SU-DHL-6 (cell line): ENCODE measurements around the gene ZNF850.
"Not testable (repeated sequence)": the region's sequence is repeated elsewhere in the genome, so short reads cannot be mapped to it uniquely, and the experiment has no call there.

ENCODE experiments used
- H2AFZ ChIP-seq: fragments of 200-600 bp; sonication (generic); 2 replicates; pipeline ENCODE4 v1.6.1; 2014; ENCODE audit warnings: low read depth, mild to moderate bottlenecking, moderate library complexity, mixed read lengths, antibody characterized with exemption, low read length; ENCODE audit not compliant: severe bottlenecking
- H3F3A ChIP-seq: fragments of 200-600 bp; shearing (Covaris generic); 2 replicates; pipeline ENCODE4 v1.6.0; 2016; ENCODE audit warnings: antibody characterized with exemption, mild to moderate bottlenecking; ENCODE audit not compliant: insufficient read depth
- H3K27ac ChIP-seq: fragments of 200-600 bp; sonication (generic); 2 replicates; pipeline ENCODE4 v1.5.1; 2016; ENCODE audit warnings: low read depth, mild to moderate bottlenecking, low read length, moderate library complexity, mixed read lengths
- H3K27me3 ChIP-seq: fragments of 200-600 bp; sonication (generic), shearing (Covaris generic); 2 replicates; pipeline ENCODE4 v1.6.0; 2014; ENCODE audit warnings: mild to moderate bottlenecking, low read length
- H3K36me3 ChIP-seq: fragments of 200-600 bp; sonication (generic); 2 replicates; pipeline ENCODE4 v1.6.1; 2014; ENCODE audit warnings: mild to moderate bottlenecking, low read length, mixed read lengths
- H3K4me2 ChIP-seq: fragments of 300-600, 200-600 bp; shearing (Covaris generic), sonication (generic); 2 replicates; pipeline ENCODE4 v1.6.0; 2014; ENCODE audit warnings: low read length, low read depth, mild to moderate bottlenecking; ENCODE audit not compliant: poor library complexity, severe bottlenecking
- H3K4me3 ChIP-seq: fragments of 200-600 bp; sonication (generic); 2 replicates; pipeline ENCODE4 v1.5.1; 2014; ENCODE audit warnings: antibody characterized with exemption, low read length, mild to moderate bottlenecking, mixed read lengths; ENCODE audit not compliant: insufficient read depth, poor library complexity, severe bottlenecking
- H3K79me2 ChIP-seq: fragments of 200-600 bp; sonication (generic); 2 replicates; pipeline ENCODE4 v1.6.1; 2014; ENCODE audit warnings: mild to moderate bottlenecking, low read length, moderate library complexity; ENCODE audit not compliant: insufficient read depth
- H3K9ac ChIP-seq: fragments of 200-600 bp; sonication (generic); 2 replicates; pipeline ENCODE4 v1.7.0; 2014; ENCODE audit warnings: mild to moderate bottlenecking, low read length
- H3K9me2 ChIP-seq: fragments of 200-600 bp; sonication (generic); replicated peaks from 2 replicates; pipeline ENCODE4 v1.6.1; 2014; ENCODE audit warnings: low read length; ENCODE audit not compliant: insufficient read depth
- H3K9me3 ChIP-seq: fragments of 200-600 bp; sonication (generic); 2 replicates; pipeline ENCODE4 v1.6.1; 2014; ENCODE audit warnings: low read length, mixed read lengths; ENCODE audit not compliant: insufficient read depth
- H4K20me1 ChIP-seq: fragments of 200-600 bp; sonication (generic); 2 replicates; pipeline ENCODE4 v1.6.1; 2014; ENCODE audit warnings: low read depth, mild to moderate bottlenecking, antibody characterized with exemption, low read length, moderate library complexity, mixed read lengths
- EZH2phosphoT487 ChIP-seq: fragments of 200-600 bp; sonication (generic), shearing (Covaris generic); conservative IDR thresholded peaks from 2 replicates; pipeline ENCODE4 v1.6.1; 2018; ENCODE audit warnings: mild to moderate bottlenecking, antibody characterized with exemption, low read length, moderate library complexity, mixed read lengths
- TF ChIP-seq, protein P1 (sequence below): fragments of 200-600 bp; sonication (generic); IDR thresholded peaks from one replicate; pipeline ENCODE4 v1.5.1; 2017; ENCODE audit warnings: antibody characterized with exemption, mild to moderate bottlenecking, low read length, moderate library complexity; ENCODE audit not compliant: insufficient read depth, poor library complexity, severe bottlenecking

ZNF850 gene

DNA sequence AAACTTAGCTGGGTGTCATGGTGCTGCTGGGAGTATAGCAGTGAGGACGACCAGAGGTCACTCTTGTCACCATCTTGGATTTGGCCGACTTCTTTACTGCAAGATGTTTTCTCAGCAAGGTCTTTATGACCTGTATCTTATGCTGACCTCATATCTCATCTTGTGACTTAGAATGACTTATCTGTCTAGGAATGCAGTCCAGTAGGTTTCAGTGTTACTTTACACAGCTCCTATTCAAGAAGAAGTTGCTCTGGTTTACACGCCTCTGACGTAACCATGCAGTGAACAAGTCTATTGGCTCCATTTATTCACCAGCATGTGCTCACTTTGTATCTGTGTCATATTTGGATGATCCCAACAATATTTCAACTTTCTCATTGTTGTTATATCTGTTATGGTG is 26.7 kb downstream of the ZNF850 start:
- Histone ChIP-seq H2AFZ (no peak overlapping the region), H3K79me2 (no peaks in the 10 kb centered on the region), H3F3A (no peaks in the 10 kb centered on the region), H3K27me3 (no peaks in the 10 kb centered on the region), H4K20me1 (no peaks in the 10 kb centered on the region), H3K4me2 (no peak overlapping the region), H3K9ac (no peak overlapping the region), H3K9me3 (peaks cover 57% of the 10 kb centered on the region), H3K27ac (no peak overlapping the region), H3K4me3 (no peak overlapping the region), H3K9me2 (no peaks in the 10 kb centered on the region), H3K36me3 (peaks cover 46% of the 10 kb centered on the region)
- TF ChIP-seq EZH2phosphoT487 = no peak
- TF ChIP-seq, protein P1, sequence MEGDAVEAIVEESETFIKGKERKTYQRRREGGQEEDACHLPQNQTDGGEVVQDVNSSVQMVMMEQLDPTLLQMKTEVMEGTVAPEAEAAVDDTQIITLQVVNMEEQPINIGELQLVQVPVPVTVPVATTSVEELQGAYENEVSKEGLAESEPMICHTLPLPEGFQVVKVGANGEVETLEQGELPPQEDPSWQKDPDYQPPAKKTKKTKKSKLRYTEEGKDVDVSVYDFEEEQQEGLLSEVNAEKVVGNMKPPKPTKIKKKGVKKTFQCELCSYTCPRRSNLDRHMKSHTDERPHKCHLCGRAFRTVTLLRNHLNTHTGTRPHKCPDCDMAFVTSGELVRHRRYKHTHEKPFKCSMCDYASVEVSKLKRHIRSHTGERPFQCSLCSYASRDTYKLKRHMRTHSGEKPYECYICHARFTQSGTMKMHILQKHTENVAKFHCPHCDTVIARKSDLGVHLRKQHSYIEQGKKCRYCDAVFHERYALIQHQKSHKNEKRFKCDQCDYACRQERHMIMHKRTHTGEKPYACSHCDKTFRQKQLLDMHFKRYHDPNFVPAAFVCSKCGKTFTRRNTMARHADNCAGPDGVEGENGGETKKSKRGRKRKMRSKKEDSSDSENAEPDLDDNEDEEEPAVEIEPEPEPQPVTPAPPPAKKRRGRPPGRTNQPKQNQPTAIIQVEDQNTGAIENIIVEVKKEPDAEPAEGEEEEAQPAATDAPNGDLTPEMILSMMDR = no peak

DNA sequence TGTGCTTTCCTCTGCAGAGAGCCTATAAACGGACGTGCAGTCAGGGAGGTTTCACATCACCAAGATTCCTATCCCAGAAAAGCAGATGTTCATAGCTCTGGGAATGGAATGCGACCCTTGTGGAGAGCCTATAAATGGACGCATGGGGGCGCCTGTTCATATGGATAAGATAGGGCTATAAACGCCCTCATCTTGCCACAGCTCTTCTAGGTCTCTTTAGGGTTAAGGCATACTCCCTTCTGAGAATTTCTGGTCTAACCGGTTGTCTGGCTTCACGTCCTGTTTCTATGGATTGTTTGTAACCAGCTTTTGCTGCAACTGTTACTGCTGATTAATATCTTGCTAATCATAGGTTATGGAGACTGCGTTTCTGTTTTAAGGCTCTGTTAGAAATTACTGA is 36.4 kb downstream of the ZNF850 start:
- not testable (repeated sequence) for H3K79me2 ChIP-seq, H3K9me2 ChIP-seq, H3K27me3 ChIP-seq, H3K4me3 ChIP-seq, H3F3A ChIP-seq, H2AFZ ChIP-seq, H4K20me1 ChIP-seq, H3K4me2 ChIP-seq, H3K9ac ChIP-seq, H3K27ac ChIP-seq
- Histone ChIP-seq H3K9me3 (peaks cover 31% of the 10 kb centered on the region; the same call in 1 of the 2 replicates), H3K36me3 (peaks cover 24% of the 10 kb centered on the region)

DNA sequence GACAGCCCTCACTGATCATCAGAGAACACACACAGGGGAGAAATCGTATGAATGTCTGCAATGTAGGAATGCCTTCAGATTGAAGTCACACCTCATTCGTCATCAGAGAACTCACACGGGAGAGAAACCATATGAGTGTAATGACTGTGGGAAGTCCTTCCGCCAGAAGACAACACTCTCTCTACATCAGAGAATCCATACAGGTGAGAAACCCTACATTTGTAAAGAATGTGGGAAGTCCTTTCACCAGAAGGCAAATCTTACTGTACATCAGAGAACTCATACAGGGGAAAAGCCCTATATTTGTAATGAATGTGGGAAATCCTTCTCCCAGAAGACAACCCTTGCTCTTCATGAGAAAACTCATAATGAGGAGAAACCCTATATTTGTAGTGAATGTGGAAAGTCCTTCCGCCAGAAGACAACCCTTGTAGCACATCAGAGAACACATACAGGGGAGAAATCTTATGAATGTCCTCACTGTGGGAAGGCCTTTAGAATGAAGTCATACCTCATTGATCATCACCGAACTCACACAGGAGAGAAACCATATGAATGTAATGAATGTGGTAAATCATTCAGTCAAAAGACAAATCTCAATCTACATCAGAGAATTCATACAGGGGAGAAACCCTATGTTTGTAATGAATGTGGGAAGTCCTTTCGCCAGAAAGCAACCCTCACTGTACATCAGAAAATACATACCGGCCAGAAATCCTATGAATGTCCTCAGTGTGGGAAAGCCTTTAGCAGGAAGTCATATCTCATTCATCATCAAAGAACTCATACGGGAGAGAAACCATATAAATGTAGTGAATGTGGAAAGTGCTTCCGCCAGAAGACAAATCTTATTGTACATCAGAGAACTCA is 52.7 kb downstream of the ZNF850 start:
- Histone ChIP-seq H3K9me3 (peaks cover 63% of the 10 kb centered on the region), H3K36me3 (peaks cover 61% of the 10 kb centered on the region), H3K9ac (no peak overlapping the region), H2AFZ (no peak overlapping the region), H3K4me2 (no peak overlapping the region), H3K79me2 (no peaks in the 10 kb centered on the region), H4K20me1 (no peaks in the 10 kb centered on the region), H3K27me3 (no peaks in the 10 kb centered on the region), H3K27ac (no peak overlapping the region), H3K4me3 (no peak overlapping the region), H3K9me2 (no peaks in the 10 kb centered on the region), H3F3A (0 out of 2 replicates have a peak, but pooled peaks cover 6% of the 10 kb centered on the region)
- TF ChIP-seq, protein P1 = no peak
- no peak for TF ChIP-seq EZH2phosphoT487

DNA sequence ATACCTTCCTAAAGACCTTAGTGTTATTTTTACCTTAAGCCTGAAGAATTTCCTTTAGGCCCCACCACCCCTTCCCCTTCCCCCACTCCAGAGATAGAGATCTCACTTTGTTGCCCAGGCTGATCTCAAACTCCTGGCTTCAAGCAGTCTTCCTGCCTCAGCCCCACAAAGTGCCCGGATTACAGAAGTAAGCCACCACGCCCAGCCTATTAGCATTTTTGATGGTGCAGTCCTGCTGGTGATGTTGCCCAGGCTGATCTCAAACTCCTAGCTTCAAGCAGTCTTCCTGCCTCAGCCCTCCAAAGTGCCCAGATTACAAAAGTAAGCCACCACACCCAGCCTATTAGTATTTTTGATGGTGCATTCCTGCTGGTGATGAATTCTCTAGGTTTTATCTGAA is 63.2 kb downstream of the ZNF850 start:
- Histone ChIP-seq H3K4me3 (no peak overlapping the region), H3K79me2 (peaks cover 68% of the 10 kb centered on the region), H3K9ac (no peak overlapping the region), H2AFZ (no peak overlapping the region), H3K9me3 (peaks cover 69% of the 10 kb centered on the region; the same call in 1 of the 2 replicates), H3K9me2 (no peaks in the 10 kb centered on the region), H3K4me2 (no peak overlapping the region), H3K27me3 (no peaks in the 10 kb centered on the region), H4K20me1 (no peaks in the 10 kb centered on the region), H3K27ac (no peak overlapping the region), H3K36me3 (peaks cover 81% of the 10 kb centered on the region), H3F3A (no peaks in the 10 kb centered on the region)
- no peak for TF ChIP-seq EZH2phosphoT487
- TF ChIP-seq, protein P1 = no peak
